ENCODE data around the gene PURA. TPM values are rescaled to one million over a fixed set of nuclear protein-coding genes. Genes with fewer than 3 reads are reported as not detected.

Gene PURA
- total and polyA plus RNA-seq, 8 donors, result 8.3 to 25.0 (median 10.4) TPM

DNA sequence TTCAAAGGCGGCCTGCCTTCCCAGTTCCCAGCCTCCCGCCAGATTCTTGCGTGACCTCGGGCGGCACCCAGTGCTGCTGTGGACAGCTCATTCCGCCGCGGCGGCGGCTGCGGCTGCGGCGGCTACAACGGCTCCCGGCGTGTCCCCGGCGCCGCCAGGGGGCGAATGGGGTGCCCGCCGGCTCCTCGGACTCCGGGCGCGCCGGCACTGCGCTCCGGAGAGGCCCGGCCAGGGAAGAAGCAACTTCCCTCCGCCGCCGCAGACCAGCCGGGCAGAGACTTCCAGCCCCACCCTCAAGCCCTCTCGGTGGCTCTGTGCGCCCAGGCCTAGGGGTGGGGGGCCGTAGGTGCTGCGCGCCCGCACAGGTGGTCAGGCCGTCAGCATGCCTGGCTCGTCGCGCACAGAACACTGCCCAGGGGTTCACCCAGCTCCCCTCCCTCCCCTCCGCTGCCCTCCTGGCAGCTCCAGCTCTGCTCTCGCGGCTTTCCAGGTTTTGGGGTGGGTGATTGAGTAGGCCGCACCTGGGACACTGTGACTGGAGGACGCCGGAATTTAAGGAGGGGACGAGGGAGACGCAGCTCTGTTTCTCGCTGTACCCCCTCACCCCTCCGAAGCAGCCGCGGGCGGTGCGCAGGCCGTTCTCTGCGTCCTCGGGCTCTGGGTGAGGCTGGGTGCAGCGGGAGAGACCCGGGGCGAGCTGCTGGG, 32.1 kb downstream of the PURA start:
- peak; percentile 57 to 94 (median 72) for DNase-seq
- intact Hi-C loops (cut with DNase I), result loop anchor here in 1 of 2 donors (5.0 to 10.0 kb wide), 2 partner anchors 69 to 351 kb away; partner anchors contain the start of gene PSD2
- peak overlapping the region; percentile 17 to 27 for H3K4me3 ChIP-seq
- H3K36me3 ChIP-seq, result no peaks in the 10 kb centered on the region
- peaks cover 12 to 22% of the 10 kb centered on the region in 2 donors for H3K4me1 ChIP-seq
- TF ChIP-seq CTCF (IDR thresholded peaks at IDR 0.05), result peak; percentile 69 to 91
- H3K27me3 ChIP-seq, result peaks cover 0 to 31% of the 10 kb centered on the region in 2 donors
- peak; percentile 96 for ATAC-seq
- H3K9me3 ChIP-seq, result no peaks in the 10 kb centered on the region
- H3K27ac ChIP-seq, result peak overlapping the region in 1 of 2 donors; percentile 37

DNA sequence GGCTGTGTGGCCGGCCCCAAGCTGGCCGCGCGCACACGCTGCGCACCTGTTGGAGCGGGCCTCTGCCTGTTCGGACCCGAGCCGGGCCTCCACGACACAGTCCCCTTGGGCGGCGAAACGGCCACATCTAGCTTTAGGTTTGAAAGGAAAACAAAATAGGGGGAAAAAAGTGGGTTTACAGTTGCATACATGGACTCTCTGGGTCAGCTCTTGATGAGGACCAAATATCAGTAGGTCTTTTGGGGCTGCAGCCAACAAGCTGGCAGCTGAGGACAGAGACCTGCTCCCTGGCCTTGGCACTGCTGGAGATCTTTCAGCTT, 32.6 kb downstream of the PURA start:
- peak overlapping the region in 1 of 2 donors; percentile 27 for H3K4me3 ChIP-seq
- peaks cover 12 to 21% of the 10 kb centered on the region in 2 donors for H3K4me1 ChIP-seq
- peaks cover 0 to 31% of the 10 kb centered on the region in 2 donors for H3K27me3 ChIP-seq
- no peak for TF ChIP-seq CTCF (IDR thresholded peaks at IDR 0.05)
- intact Hi-C loops (cut with DNase I), result loop anchor here in 1 of 2 donors (5.0 to 10.0 kb wide), 2 partner anchors 69 to 352 kb away; partner anchors contain the start of gene PSD2
- H3K36me3 ChIP-seq, result no peaks in the 10 kb centered on the region
- DNase-seq (no peak), ATAC-seq (no peak)
- no peak overlapping the region for H3K27ac ChIP-seq
- no peaks in the 10 kb centered on the region for H3K9me3 ChIP-seq

DNA sequence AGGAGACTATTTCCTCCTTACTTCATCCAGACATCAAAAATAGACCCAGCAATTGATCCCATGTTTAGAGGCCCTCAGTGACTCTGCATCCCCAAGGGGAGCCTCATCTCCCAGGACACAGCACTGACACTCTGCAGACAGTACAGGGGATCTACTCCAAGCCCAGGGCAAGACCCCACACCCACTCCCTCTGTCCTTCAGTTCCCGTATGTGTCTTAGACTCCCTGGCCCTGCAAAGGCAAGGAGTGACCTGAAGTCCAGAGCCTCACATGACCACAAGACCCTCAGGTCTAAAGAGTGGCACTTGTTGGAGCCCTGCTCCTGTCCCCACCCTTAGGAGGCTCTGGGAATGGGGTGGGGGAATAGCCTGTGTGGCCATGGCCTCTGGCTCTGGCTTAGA, 33.6 kb downstream of the PURA start:
- no peak for ATAC-seq
- Histone ChIP-seq H3K27ac (no peak overlapping the region), H3K4me1 (peaks cover 12 to 27% of the 10 kb centered on the region in 2 donors), H3K27me3 (peaks cover 0 to 31% of the 10 kb centered on the region in 2 donors), H3K4me3 (no peak overlapping the region), H3K36me3 (no peaks in the 10 kb centered on the region), H3K9me3 (no peaks in the 10 kb centered on the region)
- no peak for DNase-seq
- intact Hi-C loops (cut with DNase I), result loop anchor here in 1 of 2 donors (5.0 to 10.0 kb wide), 2 partner anchors 70 to 353 kb away; partner anchors contain the start of gene PSD2
- no peak for TF ChIP-seq CTCF (IDR thresholded peaks at IDR 0.05)

DNA sequence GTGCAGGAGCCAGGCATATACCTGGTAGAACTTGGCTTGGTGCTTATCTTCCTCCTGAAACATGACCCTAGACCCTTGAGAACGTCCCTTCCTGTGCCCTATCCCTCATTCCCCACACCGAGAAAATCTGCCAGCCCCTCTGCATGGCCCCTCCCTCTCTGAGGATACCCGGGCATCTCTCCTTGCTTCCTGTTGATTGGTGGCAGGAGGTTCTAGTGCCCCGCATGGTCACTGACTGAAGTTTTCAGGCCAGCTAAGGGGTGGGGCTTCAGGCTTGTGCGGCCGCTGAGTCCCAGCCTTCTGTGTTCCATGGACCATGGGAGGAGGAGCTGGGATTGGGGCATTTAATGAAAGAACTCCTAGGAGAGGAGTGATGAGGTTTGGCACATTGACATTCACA, 34.6 kb downstream of the PURA start:
- TF ChIP-seq CTCF (IDR thresholded peaks at IDR 0.05), result no peak
- no peaks in the 10 kb centered on the region for H3K36me3 ChIP-seq
- peaks cover 0 to 31% of the 10 kb centered on the region in 2 donors for H3K27me3 ChIP-seq
- intact Hi-C loops (cut with DNase I), result loop anchor here in 1 of 2 donors (5.0 to 10.0 kb wide), 2 partner anchors 71 to 354 kb away; partner anchors contain the start of gene PSD2
- H3K4me1 ChIP-seq, result peaks cover 12 to 37% of the 10 kb centered on the region in 2 donors
- H3K27ac ChIP-seq, result no peak overlapping the region
- H3K9me3 ChIP-seq, result no peaks in the 10 kb centered on the region
- H3K4me3 ChIP-seq, result no peak overlapping the region
- ATAC-seq (no peak), DNase-seq (no peak)

DNA sequence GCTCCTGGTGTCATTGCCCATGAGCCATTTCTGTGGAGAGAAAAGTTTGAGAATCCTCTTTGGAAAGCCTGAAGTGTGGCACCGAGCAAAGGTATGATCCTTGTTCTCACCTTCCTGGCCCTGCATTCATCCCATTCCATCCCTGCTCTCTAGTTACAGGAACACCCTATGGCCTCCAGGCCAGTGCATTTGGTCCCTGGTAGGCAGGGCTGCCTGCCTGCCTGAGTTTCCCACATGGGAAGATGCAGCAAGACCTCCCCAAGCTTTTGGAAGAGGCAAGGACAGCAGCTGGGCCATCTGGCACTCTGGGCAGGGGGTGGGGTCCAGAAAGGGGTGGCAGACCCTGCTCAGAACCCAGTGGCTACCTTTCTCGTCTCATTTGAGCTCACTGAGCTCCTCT, 36.3 kb downstream of the PURA start:
- no peak for DNase-seq
- no peak for ATAC-seq
- Histone ChIP-seq H3K27me3 (peaks cover 0 to 26% of the 10 kb centered on the region in 2 donors), H3K4me1 (peaks cover 12 to 50% of the 10 kb centered on the region in 2 donors), H3K9me3 (no peaks in the 10 kb centered on the region), H3K36me3 (no peaks in the 10 kb centered on the region), H3K4me3 (no peak overlapping the region), H3K27ac (no peak overlapping the region)
- no peak for TF ChIP-seq CTCF (IDR thresholded peaks at IDR 0.05)
- intact Hi-C loops (cut with DNase I), result no loop called here
